ENCODE data around the gene SLC25A4.

- TF ChIP-seq, protein P1, sequence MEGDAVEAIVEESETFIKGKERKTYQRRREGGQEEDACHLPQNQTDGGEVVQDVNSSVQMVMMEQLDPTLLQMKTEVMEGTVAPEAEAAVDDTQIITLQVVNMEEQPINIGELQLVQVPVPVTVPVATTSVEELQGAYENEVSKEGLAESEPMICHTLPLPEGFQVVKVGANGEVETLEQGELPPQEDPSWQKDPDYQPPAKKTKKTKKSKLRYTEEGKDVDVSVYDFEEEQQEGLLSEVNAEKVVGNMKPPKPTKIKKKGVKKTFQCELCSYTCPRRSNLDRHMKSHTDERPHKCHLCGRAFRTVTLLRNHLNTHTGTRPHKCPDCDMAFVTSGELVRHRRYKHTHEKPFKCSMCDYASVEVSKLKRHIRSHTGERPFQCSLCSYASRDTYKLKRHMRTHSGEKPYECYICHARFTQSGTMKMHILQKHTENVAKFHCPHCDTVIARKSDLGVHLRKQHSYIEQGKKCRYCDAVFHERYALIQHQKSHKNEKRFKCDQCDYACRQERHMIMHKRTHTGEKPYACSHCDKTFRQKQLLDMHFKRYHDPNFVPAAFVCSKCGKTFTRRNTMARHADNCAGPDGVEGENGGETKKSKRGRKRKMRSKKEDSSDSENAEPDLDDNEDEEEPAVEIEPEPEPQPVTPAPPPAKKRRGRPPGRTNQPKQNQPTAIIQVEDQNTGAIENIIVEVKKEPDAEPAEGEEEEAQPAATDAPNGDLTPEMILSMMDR (IDR thresholded peaks at IDR 0.05) = no peak
- no peak for TF ChIP-seq POLR2A (IDR thresholded peaks at IDR 0.05)
Measured at GRCh38 chr4:185149392-185149791, 6.3 kb downstream of the SLC25A4 start.
